NCI-H1694 treated with DMSO at 0.1 percent for 48 hours (cell line): Measurements from ENCODE around the gene LRP1-AS.

Source experiments
- DNase-seq: peaks from one replicate; lab custom pipeline; 2025; lab: John Stamatoyannopoulos, UW

Gene LRP1-AS

GRCh38 chr12:57098546-57098945 lies 48.9 kb downstream of the LRP1-AS start:
- no peak for DNase-seq

- no peak for DNase-seq
Observed at GRCh38 chr12:57097554-57097835, 49.9 kb downstream of the LRP1-AS start.

- no peak for DNase-seq
Observed at GRCh38 chr12:57096748-57097553, 50.5 kb downstream of the LRP1-AS start.

GRCh38 chr12:57096099-57096572 lies 51.3 kb downstream of the LRP1-AS start:
- no peak for DNase-seq

GRCh38 chr12:57095440-57095839 lies 52.0 kb downstream of the LRP1-AS start:
- DNase-seq, result no peak
